Kidney epithelial cell (primary cell): ENCODE measurements around the gene RSPO4. TPM values are rescaled to one million over a fixed set of nuclear protein-coding genes. Genes with fewer than 3 reads are reported as not detected.

Experiments used
- DNase-seq: peaks from one replicate; pipeline ENCODE4 v3.0.0-alpha.2; 2010; ENCODE audit warnings: low read depth
- H3K27me3 ChIP-seq: 2 replicates; pipeline ENCODE4 v1.6.0; 2011; ENCODE audit warnings: low read length; ENCODE audit not compliant: control insufficient read depth, insufficient read depth
- H3K36me3 ChIP-seq: 2 replicates; pipeline ENCODE4 v1.5.1; 2011; ENCODE audit warnings: low read length; ENCODE audit not compliant: control insufficient read depth, insufficient read depth
- H3K4me3 ChIP-seq: 2 replicates; pipeline ENCODE4 v1.5.1; 2011; ENCODE audit warnings: low read depth, mild to moderate bottlenecking, control low read depth, low read length
- CTCF ChIP-seq: IDR thresholded peaks from 2 replicates; pipeline ENCODE4 v1.5.1; 2011; ENCODE audit warnings: mild to moderate bottlenecking, moderate library complexity, low read length, control low read depth, inconsistent platforms; ENCODE audit not compliant: insufficient read depth, poor library complexity, severe bottlenecking
- total RNA-seq: library from RNA; depleted of rRNA; stranded (reverse); fragments of >200 nt; gene quantifications from 2 replicates; pipeline ENCODE4 v1.2.3, GENCODE V29; 2015

The RSPO4 gene
- total RNA-seq, 1 donor from 2014 or later = 3.3 TPM

- Histone ChIP-seq H3K4me3 (no peak overlapping the region), H3K36me3 (no peaks in the 10 kb centered on the region), H3K27me3 (no peaks in the 10 kb centered on the region)
- no peak for DNase-seq
- TF ChIP-seq CTCF = no peak
Observed at GRCh38 chr20:972256-972655, 29.9 kb downstream of the RSPO4 start.

GRCh38 chr20:971346-971745 lies 30.8 kb downstream of the RSPO4 start:
- H3K36me3 ChIP-seq = no peaks in the 10 kb centered on the region
- no peaks in the 10 kb centered on the region for H3K27me3 ChIP-seq
- no peak for TF ChIP-seq CTCF
- no peak for DNase-seq
- no peak overlapping the region for H3K4me3 ChIP-seq

- DNase-seq = no peak
- no peak overlapping the region for H3K4me3 ChIP-seq
- no peaks in the 10 kb centered on the region for H3K36me3 ChIP-seq
- no peaks in the 10 kb centered on the region for H3K27me3 ChIP-seq
- no peak for TF ChIP-seq CTCF
Observed at GRCh38 chr20:969868-970267, 32.2 kb downstream of the RSPO4 start.

- no peak for TF ChIP-seq CTCF
- H3K36me3 ChIP-seq = no peaks in the 10 kb centered on the region
- no peak overlapping the region for H3K4me3 ChIP-seq
- H3K27me3 ChIP-seq = no peaks in the 10 kb centered on the region
- no peak for DNase-seq
Observed at GRCh38 chr20:967796-968742, 34.0 kb downstream of the RSPO4 start.

GRCh38 chr20:965956-966355 lies 36.2 kb downstream of the RSPO4 start:
- no peak overlapping the region for H3K4me3 ChIP-seq
- no peaks in the 10 kb centered on the region for H3K27me3 ChIP-seq
- H3K36me3 ChIP-seq = no peaks in the 10 kb centered on the region
- TF ChIP-seq CTCF = no peak
- DNase-seq = no peak
